Measurements from ENCODE around the gene RPH3AL. TPM values are rescaled to one million over a fixed set of nuclear protein-coding genes. Genes with fewer than 3 reads are reported as not detected.

RPH3AL gene
- total RNA-seq, 1 experiment from 2014 or later, result 24.9 TPM

- H3K4me2 ChIP-seq (ENCODE audit: low read length), result no peak overlapping the region
- H3K4me1 ChIP-seq (ENCODE audit: insufficient read depth, low read length), result no peaks in the 10 kb centered on the region
- TF ChIP-seq CTCF (conservative IDR thresholded peaks at IDR 0.05; ENCODE audit: low read depth, low read length), result no peak
- TF ChIP-seq EZH2phosphoT487 (IDR thresholded peaks at IDR 0.05; ENCODE audit: borderline replicate concordance, low read length), result no peak
- no peak for TF ChIP-seq EZH2 (IDR thresholded peaks at IDR 0.05; ENCODE audit: low read length, unreplicated experiment)
- H3K27me3 ChIP-seq (ENCODE audit: low read length), result no peaks in the 10 kb centered on the region
- H3K79me2 ChIP-seq (ENCODE audit: low read length), result no peaks in the 10 kb centered on the region
- no peaks in the 10 kb centered on the region for H4K20me1 ChIP-seq (ENCODE audit: low read length)
- H3F3A ChIP-seq (ENCODE audit: low read length, unreplicated experiment), result no peaks in the 10 kb centered on the region
- no peaks in the 10 kb centered on the region for H3K36me3 ChIP-seq (ENCODE audit: low read depth, low read length)
- BruUV-seq (replicated peaks), result no TSS peak
- intact Hi-C loops (cut with micrococcal nuclease), result no loop called here
- H3K9me2 ChIP-seq (replicated peaks; ENCODE audit: low read length), result no peaks in the 10 kb centered on the region
- no peak overlapping the region for H2AFZ ChIP-seq (ENCODE audit: low read length)
- no peak overlapping the region for H3K9ac ChIP-seq (ENCODE audit: low read length)
- DNase-seq (no peak), ATAC-seq (no peak)
- H3K27ac ChIP-seq (ENCODE audit: low read length), result no peak overlapping the region
- no peak overlapping the region for H3K4me3 ChIP-seq (ENCODE audit: low read length)
- no peaks in the 10 kb centered on the region for H3K9me3 ChIP-seq (ENCODE audit: low read length)
- ChIA-PET CTCF (no interaction called here), POLR2A (ENCODE audit: unreplicated experiment) (no interaction called here)
These were observed 49.4 kb downstream of the RPH3AL start for GRCh38 chr17:303168-303567.

- no peaks in the 10 kb centered on the region for H4K20me1 ChIP-seq (ENCODE audit: low read length)
- H3K9me3 ChIP-seq (ENCODE audit: low read length), result no peaks in the 10 kb centered on the region
- H3K27ac ChIP-seq (ENCODE audit: low read length), result no peak overlapping the region
- ChIA-PET CTCF (no interaction called here), POLR2A (ENCODE audit: unreplicated experiment) (no interaction called here)
- no peak overlapping the region for H3K4me2 ChIP-seq (ENCODE audit: low read length)
- H3K4me3 ChIP-seq (ENCODE audit: low read length), result no peak overlapping the region
- no peaks in the 10 kb centered on the region for H3K79me2 ChIP-seq (ENCODE audit: low read length)
- ATAC-seq (no peak), DNase-seq (no peak)
- no peaks in the 10 kb centered on the region for H3K9me2 ChIP-seq (replicated peaks; ENCODE audit: low read length)
- H3K4me1 ChIP-seq (ENCODE audit: insufficient read depth, low read length), result no peaks in the 10 kb centered on the region
- TF ChIP-seq CTCF (conservative IDR thresholded peaks at IDR 0.05; ENCODE audit: low read depth, low read length) (no peak), EZH2phosphoT487 (IDR thresholded peaks at IDR 0.05; ENCODE audit: borderline replicate concordance, low read length) (no peak)
- no peaks in the 10 kb centered on the region for H3K36me3 ChIP-seq (ENCODE audit: low read depth, low read length)
- H3K9ac ChIP-seq (ENCODE audit: low read length), result no peak overlapping the region
- H3K27me3 ChIP-seq (ENCODE audit: low read length), result no peaks in the 10 kb centered on the region
- intact Hi-C loops (cut with micrococcal nuclease), result no loop called here
- H2AFZ ChIP-seq (ENCODE audit: low read length), result no peak overlapping the region
- BruUV-seq (replicated peaks), result no TSS peak
- no peaks in the 10 kb centered on the region for H3F3A ChIP-seq (ENCODE audit: low read length, unreplicated experiment)
These were observed 50.3 kb downstream of the RPH3AL start for GRCh38 chr17:302300-302698.

GRCh38 chr17:301681-302299, 50.8 kb downstream of the RPH3AL start:
- Histone ChIP-seq H3K9me2 (replicated peaks; ENCODE audit: low read length) (no peaks in the 10 kb centered on the region), H3K79me2 (ENCODE audit: low read length) (no peaks in the 10 kb centered on the region), H2AFZ (ENCODE audit: low read length) (no peak overlapping the region), H3K4me1 (ENCODE audit: insufficient read depth, low read length) (no peaks in the 10 kb centered on the region), H3K4me3 (ENCODE audit: low read length) (no peak overlapping the region), H3K27ac (ENCODE audit: low read length) (no peak overlapping the region), H3K36me3 (ENCODE audit: low read depth, low read length) (no peaks in the 10 kb centered on the region), H3K4me2 (ENCODE audit: low read length) (no peak overlapping the region), H4K20me1 (ENCODE audit: low read length) (no peaks in the 10 kb centered on the region), H3K9me3 (ENCODE audit: low read length) (no peaks in the 10 kb centered on the region), H3K27me3 (ENCODE audit: low read length) (no peaks in the 10 kb centered on the region), H3K9ac (ENCODE audit: low read length) (no peak overlapping the region), H3F3A (ENCODE audit: low read length, unreplicated experiment) (no peaks in the 10 kb centered on the region)
- DNase-seq (peak; percentile 1), ATAC-seq (no peak)
- TF ChIP-seq EZH2 (IDR thresholded peaks at IDR 0.05; ENCODE audit: low read length, unreplicated experiment), result no peak
- no TSS peak for BruUV-seq (replicated peaks)
- CTCF ChIA-PET, result no interaction called here
- POLR2A ChIA-PET (ENCODE audit: unreplicated experiment), result no interaction called here
- intact Hi-C loops (cut with micrococcal nuclease), result no loop called here

Data from PC-3 (cell line).